CD4-positive, alpha-beta T cell treated with Interleukin-6 for 4 hours (primary cell): Measurements from ENCODE around the gene STIM2.

Experiments used
- DNase-seq: peaks from one replicate; pipeline ENCODE4 v3.0.0-alpha.2; 2020; ENCODE audit warnings: mixed read lengths

Gene STIM2

DNA sequence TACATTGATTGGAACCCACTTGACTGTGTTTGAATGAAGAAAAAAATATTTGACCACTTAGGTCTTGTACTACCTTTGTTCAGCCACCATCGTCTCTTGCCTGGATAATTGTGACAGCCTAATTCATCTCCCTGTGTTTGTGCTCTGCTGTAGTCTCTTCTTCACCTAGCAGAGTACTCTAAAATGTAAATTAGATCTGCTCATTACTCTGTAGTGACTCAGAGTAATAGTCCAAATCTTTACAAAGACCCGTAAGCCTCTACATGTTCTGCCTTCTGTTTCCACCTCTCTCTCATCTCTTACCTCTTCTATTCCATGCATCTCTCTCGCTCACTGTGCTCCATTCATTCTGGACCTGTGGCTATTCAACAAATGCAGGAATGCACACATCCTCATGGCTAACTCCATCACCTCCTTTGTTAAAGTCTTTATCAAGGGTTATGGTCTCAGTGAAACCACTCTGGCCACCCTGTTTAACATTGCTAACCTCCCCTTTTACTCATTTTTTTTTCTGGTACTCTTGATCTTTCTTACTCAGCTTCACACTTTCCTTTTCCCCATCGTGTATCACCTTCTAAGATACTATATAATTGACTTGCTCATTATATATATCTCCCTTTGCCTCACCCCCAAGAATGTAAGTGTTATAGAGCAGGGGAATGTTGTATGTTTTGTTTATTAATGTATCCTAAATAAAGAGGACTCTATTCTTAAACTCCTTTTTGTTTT is 98.4 kb downstream of the STIM2 start:
- no peak for DNase-seq

DNA sequence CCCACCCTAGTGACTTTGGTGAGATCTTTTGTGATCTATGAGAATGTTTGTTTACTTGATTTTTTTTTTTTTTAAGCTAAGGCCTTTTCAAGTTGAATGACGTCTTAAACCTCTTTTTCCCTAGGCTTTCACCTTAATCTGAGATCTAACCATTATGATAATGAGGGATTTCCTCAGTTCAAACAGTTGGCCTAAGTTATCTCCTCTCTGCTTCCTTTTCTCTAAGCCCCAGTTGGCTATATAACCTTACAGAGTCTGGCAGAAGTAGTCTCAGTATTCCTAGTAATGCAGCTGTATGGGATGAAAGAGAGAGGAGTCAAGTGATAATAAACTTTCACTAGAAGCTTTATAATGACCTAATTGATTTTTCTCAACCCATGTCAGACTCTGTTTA is 99.0 kb downstream of the STIM2 start:
- DNase-seq = no peak

DNA sequence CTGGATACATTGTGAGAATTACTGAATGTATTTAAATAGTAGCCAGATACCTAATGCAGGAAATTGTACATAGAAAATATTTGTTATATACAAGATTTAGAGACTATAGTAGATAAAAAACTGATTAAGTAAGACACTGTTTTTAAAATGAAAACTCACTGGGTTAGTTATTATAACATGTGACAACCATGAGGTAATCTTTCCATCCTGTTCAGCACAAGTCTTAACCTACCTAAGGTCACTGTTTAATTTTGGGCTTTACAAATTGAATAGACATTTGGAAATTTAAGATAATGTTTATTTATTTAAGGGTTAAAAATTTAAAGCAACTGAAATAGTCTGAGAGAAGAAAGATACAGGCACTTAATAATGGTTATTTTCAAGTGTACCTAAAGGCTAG is 102.1 kb downstream of the STIM2 start:
- no peak for DNase-seq

DNA sequence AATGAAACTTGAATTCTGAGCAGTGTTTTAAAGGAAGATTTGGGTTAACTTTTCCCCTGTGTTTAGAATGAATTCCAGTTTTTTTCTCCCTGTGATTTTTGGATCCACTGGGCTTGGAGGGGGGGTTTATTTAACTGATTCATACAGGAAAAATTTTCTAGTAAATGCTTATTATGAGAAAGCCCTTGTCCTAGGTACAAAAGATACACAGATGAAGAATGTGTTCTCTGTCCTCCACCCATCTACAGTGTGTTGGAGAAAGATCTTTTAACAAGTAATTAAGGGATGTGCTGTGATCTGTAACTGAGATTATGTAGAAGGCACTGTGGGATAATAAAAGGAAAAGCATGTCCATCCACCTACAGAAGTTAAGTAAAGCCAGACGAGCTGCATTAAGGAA is 103.9 kb downstream of the STIM2 start:
- no peak for DNase-seq

DNA sequence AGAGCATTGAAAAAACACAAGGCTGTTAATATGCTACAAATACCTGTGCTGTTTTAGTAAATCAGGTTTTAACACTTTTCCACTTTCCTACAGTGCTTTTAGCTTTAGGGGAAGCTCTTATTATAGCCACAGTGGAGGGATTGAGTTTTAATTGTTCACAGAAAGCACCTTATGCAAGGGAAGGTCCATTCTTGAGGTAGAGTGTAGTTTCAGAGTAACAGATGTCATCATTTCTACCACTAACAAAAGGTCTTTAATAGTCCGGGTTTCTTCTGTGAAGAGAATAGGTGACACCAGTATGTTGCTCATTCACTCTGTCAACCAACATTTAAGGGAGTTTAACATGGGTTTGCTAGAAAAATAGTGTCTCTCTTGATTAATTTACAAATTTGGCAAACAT is 104.4 kb downstream of the STIM2 start:
- no peak for DNase-seq

DNA sequence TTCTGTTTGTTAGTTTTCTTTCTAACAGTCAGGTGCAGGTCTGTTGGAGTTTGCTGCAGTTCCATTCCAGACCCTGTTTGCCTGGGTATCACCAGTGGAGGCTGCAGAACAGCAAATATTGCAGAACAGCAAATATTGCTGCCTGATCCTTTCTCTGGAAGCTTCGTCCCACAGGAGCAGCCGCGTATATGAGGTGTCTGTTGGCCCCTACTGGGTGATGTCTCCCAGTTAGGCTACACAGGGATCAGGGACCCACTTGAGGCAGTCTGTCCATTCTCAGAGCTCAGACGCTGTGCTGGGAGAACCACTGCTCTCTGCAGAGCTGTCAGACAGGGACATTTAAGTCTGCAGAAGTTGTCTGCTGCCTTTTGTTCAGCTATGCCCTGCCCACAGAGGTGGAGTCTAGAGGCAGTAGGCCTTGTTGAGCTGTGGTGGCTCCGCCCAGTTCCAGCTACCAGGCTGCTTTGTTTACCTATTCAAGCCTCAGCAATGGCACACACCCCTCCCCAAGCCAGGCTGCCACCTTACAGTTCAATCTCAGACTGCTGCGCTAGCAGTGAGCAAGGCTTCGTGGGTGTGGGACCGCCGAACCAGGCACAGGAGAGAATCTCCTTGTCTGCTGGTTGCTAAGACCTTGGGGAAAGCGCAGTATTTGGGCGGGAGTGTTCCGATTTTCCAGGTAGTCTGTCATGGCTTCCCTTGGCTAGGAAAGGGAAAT is 115.0 kb downstream of the STIM2 start:
- DNase-seq = peak; percentile 9

DNA sequence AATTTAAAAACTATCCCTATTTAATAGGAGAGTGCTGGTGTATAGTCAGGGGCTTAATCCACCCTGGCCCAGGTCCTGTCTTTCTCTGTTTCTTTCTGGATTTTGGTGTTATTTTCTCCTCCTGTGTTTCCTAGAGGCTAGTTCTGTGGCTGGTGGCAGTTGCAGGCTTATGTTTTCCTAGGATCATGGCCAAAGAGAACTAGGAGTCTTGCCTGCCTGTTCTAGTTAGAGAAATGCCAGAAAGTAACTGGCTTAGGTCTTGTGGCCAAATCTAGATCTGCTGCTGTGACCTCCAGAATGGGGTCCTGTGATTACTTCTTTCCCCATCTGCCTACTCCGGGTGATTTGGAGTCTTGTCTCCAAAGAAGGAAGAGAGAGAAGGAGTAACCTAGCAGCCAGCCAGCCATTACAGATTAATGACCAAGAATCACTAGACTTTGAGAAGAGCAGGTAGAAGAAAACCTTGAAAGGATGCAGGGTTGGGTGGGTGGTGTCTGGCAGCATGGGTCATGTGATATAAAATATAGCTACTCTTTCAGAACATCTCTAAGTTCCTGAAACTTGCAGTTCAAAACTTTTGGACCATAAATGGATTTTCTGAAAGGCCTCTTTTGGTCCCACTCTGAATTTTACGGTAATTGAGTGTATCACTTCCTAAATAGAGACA is 117.9 kb downstream of the STIM2 start:
- DNase-seq = no peak

DNA sequence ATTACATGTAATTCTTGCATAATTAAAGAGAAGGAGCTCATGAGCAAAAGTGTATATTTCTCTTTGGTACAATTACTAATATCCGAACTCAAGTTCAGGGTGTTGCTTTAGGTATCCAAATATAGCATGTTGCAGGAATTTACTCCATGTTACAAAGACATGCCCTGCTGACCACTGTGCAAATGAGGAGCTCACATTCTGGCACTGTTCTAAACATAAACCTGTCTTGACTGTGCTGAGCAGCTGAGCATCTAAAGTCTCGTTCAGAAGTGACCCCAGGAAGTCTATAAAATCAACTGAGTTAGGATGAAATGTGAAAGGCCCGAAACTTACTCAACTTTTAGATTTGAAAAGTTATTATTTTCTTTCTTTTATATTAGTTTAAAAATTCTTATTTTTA is 124.3 kb downstream of the STIM2 start:
- DNase-seq = no peak

DNA sequence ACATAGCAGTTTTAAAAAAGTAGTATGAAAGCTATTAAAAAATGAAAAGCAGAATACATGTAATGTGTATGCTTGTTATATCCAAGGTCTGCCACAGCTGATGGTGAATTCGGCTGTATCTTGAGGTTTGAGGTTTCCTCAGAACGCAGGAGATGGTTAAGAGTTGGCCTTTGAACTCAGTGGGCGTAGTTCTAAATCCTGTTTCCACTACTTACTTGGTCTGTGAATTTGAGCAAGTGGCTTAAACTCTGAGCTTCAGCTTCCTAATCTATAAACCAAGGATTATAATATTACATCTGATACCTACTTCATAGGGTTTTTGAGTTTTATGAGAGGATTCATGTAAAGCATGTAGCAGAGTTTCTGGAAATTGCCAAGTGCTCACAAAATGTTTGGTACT is 125.2 kb downstream of the STIM2 start:
- DNase-seq = peak; percentile 54

DNA sequence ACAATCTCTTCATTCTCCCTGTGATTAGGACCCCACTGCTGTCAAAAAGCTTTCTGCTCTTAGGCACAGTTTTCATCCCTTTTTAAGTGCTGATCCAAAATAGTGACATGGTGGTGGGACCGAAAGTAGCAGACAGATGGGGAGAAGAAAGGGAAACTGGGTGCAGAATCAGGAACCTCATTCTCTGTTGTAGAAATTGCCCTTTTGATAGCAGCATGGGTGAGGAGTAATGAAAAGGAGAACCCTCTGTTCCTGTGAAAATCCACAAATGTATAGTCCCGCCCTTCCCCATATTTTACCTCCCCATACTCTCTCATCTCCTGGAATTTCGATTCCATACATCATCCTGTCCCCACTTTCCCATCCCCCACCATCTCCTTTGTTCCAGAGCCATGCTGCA is 126.5 kb downstream of the STIM2 start:
- DNase-seq = no peak

DNA sequence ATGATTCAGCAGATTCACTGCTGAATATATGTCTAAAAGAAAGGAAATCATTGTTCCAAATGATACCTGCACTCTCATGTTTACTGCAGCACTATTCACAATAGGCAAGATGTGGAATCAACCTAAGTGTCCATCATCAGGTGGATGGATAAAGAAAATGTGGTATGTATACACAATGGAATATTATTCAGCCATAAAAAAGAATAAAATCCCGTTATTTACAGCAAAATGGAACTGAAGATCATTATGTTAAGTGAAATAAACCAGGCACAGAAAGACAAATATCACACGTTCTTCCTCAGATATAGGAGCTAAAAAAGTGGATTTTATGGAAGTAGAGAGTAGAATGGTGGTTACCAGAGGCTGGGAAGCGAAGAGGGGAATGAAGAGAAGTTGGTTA is 130.4 kb downstream of the STIM2 start:
- no peak for DNase-seq

DNA sequence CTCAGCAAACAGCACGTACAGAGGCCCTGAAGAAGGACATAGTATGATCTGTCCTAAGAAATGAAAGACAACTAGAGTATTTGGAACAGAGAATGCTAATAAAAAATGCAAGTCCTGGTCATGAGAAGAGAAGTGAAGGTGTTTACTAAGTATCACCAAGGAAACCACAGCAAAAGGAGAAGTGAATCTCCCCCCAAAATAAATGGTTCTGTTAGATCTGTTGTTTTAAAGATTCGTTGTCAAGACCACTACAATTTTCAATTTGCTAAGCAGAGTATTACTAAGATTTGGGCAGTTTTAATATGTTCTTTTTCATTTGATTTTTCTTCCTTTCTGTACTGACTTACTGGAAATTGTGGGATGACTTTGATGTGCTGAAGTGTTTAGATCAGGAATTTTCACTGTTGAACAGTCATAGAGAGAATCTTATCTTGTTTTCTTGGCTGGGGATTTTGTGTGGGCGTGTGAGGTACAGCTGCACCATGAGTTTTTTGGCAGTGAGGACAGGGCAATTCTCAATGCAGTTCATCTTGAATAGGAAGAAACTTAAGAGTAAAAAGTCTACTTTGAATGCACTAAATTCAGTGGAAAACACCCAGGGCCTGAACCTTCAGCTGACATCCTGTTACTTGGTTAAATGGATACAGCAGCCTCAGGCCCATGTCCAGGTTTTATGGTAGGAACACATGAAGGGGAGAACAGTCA is 132.2 kb downstream of the STIM2 start:
- no peak for DNase-seq

DNA sequence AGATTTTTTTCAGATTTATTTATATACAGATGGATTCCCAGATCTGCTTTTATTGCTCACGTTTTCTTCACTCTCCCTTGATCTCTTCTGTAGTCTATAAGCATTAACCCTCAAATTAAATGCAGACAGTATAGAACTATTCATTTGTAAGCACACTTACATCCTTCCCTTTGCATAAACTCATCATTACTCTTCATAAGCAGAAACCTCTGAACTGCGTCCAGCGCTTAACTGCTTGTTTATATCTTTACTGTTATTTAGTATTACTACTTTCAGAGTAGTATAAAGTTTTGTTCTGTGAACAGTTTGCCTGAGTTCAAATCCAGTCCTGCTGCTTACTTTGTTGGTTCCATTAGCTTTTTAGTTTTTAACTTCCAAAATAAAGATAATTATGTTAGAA is 132.9 kb downstream of the STIM2 start:
- no peak for DNase-seq

DNA sequence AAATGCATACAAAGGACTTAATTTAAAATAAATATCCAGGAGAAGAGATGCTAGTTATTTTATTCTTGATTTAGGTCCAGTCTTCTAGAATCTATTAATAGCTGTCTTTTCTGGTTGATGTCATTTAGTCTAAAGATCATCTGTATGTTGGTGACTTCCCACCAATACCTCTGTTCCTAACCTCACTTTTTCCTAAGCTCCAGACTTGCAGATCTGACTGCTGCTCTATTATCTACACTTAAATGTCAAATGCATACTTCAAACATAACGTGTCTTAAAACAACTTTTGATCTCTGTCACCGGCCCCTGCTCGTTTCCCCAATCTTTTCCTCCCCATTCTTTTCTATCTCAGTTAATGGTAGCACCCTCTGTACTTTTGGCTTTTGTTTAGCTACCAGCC is 133.3 kb downstream of the STIM2 start:
- no peak for DNase-seq

DNA sequence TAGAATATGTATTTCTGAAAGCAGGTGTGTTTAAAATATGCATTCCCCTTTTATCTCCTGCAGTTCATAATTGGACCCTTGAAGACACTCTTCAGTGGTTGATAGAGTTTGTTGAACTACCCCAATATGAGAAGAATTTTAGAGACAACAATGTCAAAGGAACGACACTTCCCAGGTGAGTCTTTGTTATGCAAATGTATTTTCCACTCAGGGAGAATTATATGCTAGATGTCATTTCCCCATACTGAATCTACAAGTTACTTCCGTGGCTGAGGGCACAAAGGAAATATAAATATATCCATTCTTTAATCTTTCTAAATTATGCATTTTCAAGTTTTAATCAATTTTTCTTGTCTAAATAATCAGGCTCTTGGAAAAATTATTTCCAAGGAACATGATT is 134.7 kb downstream of the STIM2 start:
- no peak for DNase-seq

DNA sequence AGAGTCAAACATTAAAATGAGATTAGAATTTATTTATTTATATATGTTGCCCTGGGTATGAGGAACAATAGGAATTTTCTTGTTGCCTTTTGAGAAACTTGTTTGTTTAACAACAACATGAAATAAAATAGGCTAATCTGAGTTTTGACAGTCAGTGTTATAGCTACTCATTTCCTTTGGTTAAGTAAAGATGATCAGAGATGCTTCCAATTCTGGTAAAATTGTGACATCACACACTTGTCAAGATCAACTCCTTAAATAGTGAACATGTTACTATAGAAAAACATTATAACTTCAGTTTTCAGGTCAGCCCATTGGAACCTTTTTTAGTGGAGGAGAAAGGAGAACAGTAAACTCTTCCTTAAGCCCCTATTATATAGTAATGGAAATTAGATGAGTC is 136.1 kb downstream of the STIM2 start:
- DNase-seq = no peak

DNA sequence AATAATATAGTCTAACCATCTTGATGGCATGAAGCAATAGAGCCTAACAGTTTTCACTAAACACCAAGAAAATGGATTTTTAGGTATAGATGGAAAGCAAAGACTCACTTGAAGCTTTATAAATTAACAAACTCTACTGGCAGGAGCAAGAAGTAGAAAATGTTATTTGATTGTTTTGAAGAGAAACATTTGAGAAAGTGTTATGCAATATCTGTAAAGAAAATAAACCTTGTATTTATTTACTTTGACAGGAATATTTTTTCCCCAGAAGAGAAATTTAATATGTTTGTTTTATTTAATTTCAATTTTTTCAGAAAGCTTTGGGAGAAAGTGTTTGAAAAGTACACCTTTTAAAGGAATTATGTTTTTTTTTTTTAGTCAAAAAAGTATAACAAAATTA is 139.0 kb downstream of the STIM2 start:
- no peak for DNase-seq

DNA sequence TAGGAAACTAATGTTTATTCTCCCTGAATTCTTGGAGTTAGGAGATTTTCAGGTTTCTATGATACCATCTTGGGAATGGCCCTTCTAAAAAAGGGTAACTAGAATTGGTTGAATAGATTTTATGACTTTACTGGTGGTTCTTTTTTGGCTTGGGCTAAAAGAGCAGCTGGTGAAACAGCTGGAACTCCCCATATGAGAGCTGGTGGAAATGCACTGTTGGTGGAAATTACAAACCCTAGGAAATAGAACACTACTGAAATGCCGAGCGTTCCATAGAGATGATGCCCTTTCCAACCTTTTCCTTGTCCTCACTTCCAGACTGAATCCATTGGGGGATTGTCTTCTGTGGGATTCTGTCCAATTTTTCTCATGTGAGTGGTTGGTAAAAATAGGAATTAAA is 139.5 kb downstream of the STIM2 start:
- DNase-seq = no peak

DNA sequence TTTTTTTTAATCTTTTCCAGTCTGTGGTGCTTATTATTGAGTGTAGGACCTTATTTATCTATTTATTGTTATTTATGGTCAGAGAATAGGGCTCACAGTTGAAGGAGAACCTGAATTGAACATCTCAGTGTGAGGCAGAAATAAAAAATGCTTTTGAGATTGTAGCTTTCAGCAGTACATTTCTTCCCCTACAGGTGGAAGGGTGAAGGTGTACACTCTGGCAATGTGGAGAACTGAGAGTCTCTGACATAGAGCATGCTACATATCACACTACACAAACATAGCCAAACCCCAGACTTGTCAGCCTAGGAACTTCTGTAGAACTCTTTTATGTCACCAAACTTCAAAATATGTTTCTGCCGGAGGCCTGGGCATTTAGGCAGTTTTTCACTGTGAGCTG is 140.2 kb downstream of the STIM2 start:
- peak; percentile 10 for DNase-seq

DNA sequence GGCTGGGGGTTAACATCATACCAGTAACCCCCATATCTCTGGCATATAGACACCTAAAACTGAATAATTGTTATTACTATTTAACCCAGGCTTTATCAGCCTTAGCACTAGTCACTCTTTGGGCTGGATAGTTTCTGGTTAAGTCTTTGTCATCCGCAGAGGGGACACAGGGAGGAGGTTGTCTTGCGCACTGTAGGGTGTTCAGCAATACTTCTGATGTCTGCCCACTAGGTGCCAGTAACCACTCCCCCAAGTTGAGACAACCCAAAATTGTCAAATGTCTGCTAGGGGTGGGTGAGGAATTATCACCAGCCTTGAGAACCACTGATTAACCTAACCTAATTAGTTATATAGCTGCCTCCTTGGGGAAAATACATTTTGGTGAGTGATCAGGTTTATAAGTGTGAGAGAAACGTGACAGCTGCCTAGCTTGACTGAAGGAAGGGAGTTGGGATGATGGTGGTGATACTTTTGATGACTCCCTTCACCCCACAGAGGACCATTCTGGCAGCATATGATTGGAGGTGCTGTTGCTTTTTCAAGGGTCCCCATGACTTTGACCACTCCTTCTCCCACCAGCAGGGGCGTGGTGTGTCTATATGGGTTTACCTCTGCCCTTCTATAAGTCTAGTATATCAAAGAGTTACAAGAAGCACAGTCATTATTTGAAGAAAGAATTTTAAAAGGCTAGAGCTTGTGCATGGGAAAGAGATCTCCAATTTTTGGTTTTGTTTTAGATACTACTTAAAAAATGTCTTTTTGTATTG is 140.9 kb downstream of the STIM2 start:
- no peak for DNase-seq

DNA sequence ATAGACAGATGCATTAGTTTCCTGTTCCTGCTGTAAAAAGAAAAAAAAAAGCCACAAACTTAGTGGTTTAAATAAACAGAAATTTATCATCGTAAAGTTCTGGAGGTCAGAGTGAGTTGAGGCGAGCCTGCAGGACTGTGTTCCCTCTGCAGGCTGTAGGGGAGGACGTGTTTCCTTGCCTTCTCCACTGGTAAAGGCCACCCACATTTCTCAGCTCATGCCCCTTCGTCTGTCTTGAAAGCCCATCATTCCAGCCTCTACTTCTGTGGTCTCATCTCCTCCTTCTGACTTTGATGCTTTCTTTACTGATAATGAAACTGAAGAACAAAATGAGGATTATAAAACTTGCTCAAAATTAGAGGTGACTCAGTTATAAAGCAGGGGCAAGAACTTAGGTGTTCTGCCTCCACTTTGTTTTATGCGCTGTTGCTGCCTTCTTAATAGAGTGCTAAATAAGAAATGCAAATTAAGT is 143.0 kb downstream of the STIM2 start:
- DNase-seq = peak; percentile 21

DNA sequence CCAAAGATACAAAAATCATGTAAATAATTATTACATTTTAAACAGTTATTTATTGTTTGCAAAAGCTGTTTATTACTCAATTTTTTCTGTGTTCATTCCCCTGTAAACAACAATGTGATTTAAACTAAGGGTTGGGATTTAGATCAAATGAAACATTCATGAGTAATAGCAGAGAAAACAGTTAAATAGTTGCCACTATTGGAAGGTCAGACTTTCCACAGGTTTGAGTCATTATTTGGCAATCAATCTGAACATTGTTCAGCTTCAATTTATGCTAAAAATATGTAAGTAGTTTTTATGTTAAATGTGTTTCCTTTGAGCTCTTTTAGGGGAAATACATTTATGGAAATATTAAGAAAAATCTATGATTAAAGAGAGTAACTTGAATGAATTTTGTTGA is 144.9 kb downstream of the STIM2 start:
- DNase-seq = no peak
